ENCODE results near the gene KIFAP3.

KIFAP3 gene

GRCh38 chr1:169900571-169900970, 173.9 kb downstream of the KIFAP3 start:
- no peak overlapping the region for H2BK5ac ChIP-seq (ENCODE audit: low read length)
- H3K4ac ChIP-seq (ENCODE audit: low read depth, low read length) = no peak overlapping the region
- no peak overlapping the region for H4K5ac ChIP-seq (ENCODE audit: low read length)
- H3K79me1 ChIP-seq (ENCODE audit: low read length) = no peaks in the 10 kb centered on the region
- H3K27me3 ChIP-seq (ENCODE audit: insufficient read depth, low read length, poor library complexity) = no peaks in the 10 kb centered on the region
- H3K9ac ChIP-seq (ENCODE audit: low read length) = no peak overlapping the region
- no peak overlapping the region for H4K8ac ChIP-seq (ENCODE audit: low read depth, low read length)
- no peak overlapping the region for H3K23ac ChIP-seq (ENCODE audit: low read length)
- H3K36me3 ChIP-seq (ENCODE audit: control insufficient read depth, insufficient read depth, low read length) = no peaks in the 10 kb centered on the region
- no peak for DNase-seq
- H2BK120ac ChIP-seq (ENCODE audit: low read depth, low read length) = no peak overlapping the region
- no peak overlapping the region for H3K4me3 ChIP-seq (ENCODE audit: low read length)
- H3K4me1 ChIP-seq (ENCODE audit: control insufficient read depth, low read depth, low read length) = peaks cover 2% of the 10 kb centered on the region
- H3K4me2 ChIP-seq (ENCODE audit: low read length) = no peak overlapping the region
- H2BK15ac ChIP-seq (replicated peaks; ENCODE audit: low read depth) = no peak overlapping the region
- no peak overlapping the region for H3K18ac ChIP-seq (ENCODE audit: low read length)
- H3K56ac ChIP-seq (ENCODE audit: low read length) = no peak overlapping the region
- no peak overlapping the region for H3K27ac ChIP-seq (ENCODE audit: low read depth, low read length)
- no peaks in the 10 kb centered on the region for H3K79me2 ChIP-seq (ENCODE audit: control insufficient read depth, insufficient read depth, low read length)
- no peak overlapping the region for H2AK5ac ChIP-seq (ENCODE audit: low read length)

GRCh38 chr1:169899519-169900217, 174.8 kb downstream of the KIFAP3 start:
- Histone ChIP-seq H2BK5ac (ENCODE audit: low read length) (no peak overlapping the region), H3K27ac (ENCODE audit: low read depth, low read length) (no peak overlapping the region), H3K4me1 (ENCODE audit: control insufficient read depth, low read depth, low read length) (peaks cover 2% of the 10 kb centered on the region), H3K27me3 (ENCODE audit: insufficient read depth, low read length, poor library complexity) (no peaks in the 10 kb centered on the region), H2BK15ac (replicated peaks; ENCODE audit: low read depth) (no peak overlapping the region), H3K4ac (ENCODE audit: low read depth, low read length) (no peak overlapping the region), H3K18ac (ENCODE audit: low read length) (no peak overlapping the region), H3K56ac (ENCODE audit: low read length) (no peak overlapping the region), H2AK5ac (ENCODE audit: low read length) (no peak overlapping the region), H3K79me1 (ENCODE audit: low read length) (no peaks in the 10 kb centered on the region), H4K8ac (ENCODE audit: low read depth, low read length) (no peak overlapping the region), H3K4me3 (ENCODE audit: low read length) (no peak overlapping the region), H3K9ac (ENCODE audit: low read length) (no peak overlapping the region), H3K4me2 (ENCODE audit: low read length) (no peak overlapping the region), H3K79me2 (ENCODE audit: control insufficient read depth, insufficient read depth, low read length) (no peaks in the 10 kb centered on the region), H3K23ac (ENCODE audit: low read length) (no peak overlapping the region), H4K5ac (ENCODE audit: low read length) (no peak overlapping the region), H3K36me3 (ENCODE audit: control insufficient read depth, insufficient read depth, low read length) (no peaks in the 10 kb centered on the region), H2BK120ac (ENCODE audit: low read depth, low read length) (no peak overlapping the region)
- no CpG with 5 or more reads among the region's 4 CpGs for WGBS (ENCODE audit: extremely low coverage, insufficient coverage, low lambda C conversion rate)
- DNase-seq = peak; percentile 31

GRCh38 chr1:169896013-169896412, 178.5 kb downstream of the KIFAP3 start:
- no peak for DNase-seq
- H3K4me3 ChIP-seq (ENCODE audit: low read length) = no peak overlapping the region
- H3K27me3 ChIP-seq (ENCODE audit: insufficient read depth, low read length, poor library complexity) = no peaks in the 10 kb centered on the region
- H3K9ac ChIP-seq (ENCODE audit: low read length) = no peak overlapping the region
- no peak overlapping the region for H3K23ac ChIP-seq (ENCODE audit: low read length)
- no peak overlapping the region for H3K27ac ChIP-seq (ENCODE audit: low read depth, low read length)
- peaks cover 11% of the 10 kb centered on the region for H3K4me1 ChIP-seq (ENCODE audit: control insufficient read depth, low read depth, low read length)
- H3K4me2 ChIP-seq (ENCODE audit: low read length) = no peak overlapping the region
- H2BK5ac ChIP-seq (ENCODE audit: low read length) = no peak overlapping the region
- H2BK15ac ChIP-seq (replicated peaks; ENCODE audit: low read depth) = no peak overlapping the region
- no peak overlapping the region for H4K5ac ChIP-seq (ENCODE audit: low read length)
- H3K56ac ChIP-seq (ENCODE audit: low read length) = no peak overlapping the region
- H2AK5ac ChIP-seq (ENCODE audit: low read length) = no peak overlapping the region
- WGBS (ENCODE audit: extremely low coverage, insufficient coverage, low lambda C conversion rate) = no CpG with 5 or more reads among the region's 4 CpGs
- peaks cover 3% of the 10 kb centered on the region for H3K79me2 ChIP-seq (ENCODE audit: control insufficient read depth, insufficient read depth, low read length)
- no peak overlapping the region for H4K8ac ChIP-seq (ENCODE audit: low read depth, low read length)
- no peak overlapping the region for H3K18ac ChIP-seq (ENCODE audit: low read length)
- H2BK120ac ChIP-seq (ENCODE audit: low read depth, low read length) = no peak overlapping the region
- H3K36me3 ChIP-seq (ENCODE audit: control insufficient read depth, insufficient read depth, low read length) = no peaks in the 10 kb centered on the region
- H3K79me1 ChIP-seq (ENCODE audit: low read length) = peaks cover 5% of the 10 kb centered on the region
- H3K4ac ChIP-seq (ENCODE audit: low read depth, low read length) = no peak overlapping the region

- peak overlapping the region; percentile 67 for H3K9ac ChIP-seq (ENCODE audit: low read length)
- DNase-seq = no peak
- H3K79me2 ChIP-seq (ENCODE audit: control insufficient read depth, insufficient read depth, low read length) = peaks cover 3% of the 10 kb centered on the region
- no peaks in the 10 kb centered on the region for H3K27me3 ChIP-seq (ENCODE audit: insufficient read depth, low read length, poor library complexity)
- peak overlapping the region; percentile 69 for H3K18ac ChIP-seq (ENCODE audit: low read length)
- H3K4ac ChIP-seq (ENCODE audit: low read depth, low read length) = peak overlapping the region; percentile 23
- peaks cover 11% of the 10 kb centered on the region for H3K4me1 ChIP-seq (ENCODE audit: control insufficient read depth, low read depth, low read length)
- H3K36me3 ChIP-seq (ENCODE audit: control insufficient read depth, insufficient read depth, low read length) = no peaks in the 10 kb centered on the region
- WGBS (ENCODE audit: extremely low coverage, insufficient coverage, low lambda C conversion rate) = no CpG with 5 or more reads among the region's 15 CpGs
- H3K4me3 ChIP-seq (ENCODE audit: low read length) = no peak overlapping the region
- no peak overlapping the region for H2BK15ac ChIP-seq (replicated peaks; ENCODE audit: low read depth)
- no peak overlapping the region for H2BK120ac ChIP-seq (ENCODE audit: low read depth, low read length)
- peaks cover 7% of the 10 kb centered on the region for H3K79me1 ChIP-seq (ENCODE audit: low read length)
- peak overlapping the region; percentile 85 for H3K56ac ChIP-seq (ENCODE audit: low read length)
- H3K4me2 ChIP-seq (ENCODE audit: low read length) = peak overlapping the region; percentile 39
- H2AK5ac ChIP-seq (ENCODE audit: low read length) = no peak overlapping the region
- no peak overlapping the region for H4K5ac ChIP-seq (ENCODE audit: low read length)
- no peak overlapping the region for H3K27ac ChIP-seq (ENCODE audit: low read depth, low read length)
- peak overlapping the region; percentile 70 for H4K8ac ChIP-seq (ENCODE audit: low read depth, low read length)
- no peak overlapping the region for H3K23ac ChIP-seq (ENCODE audit: low read length)
- H2BK5ac ChIP-seq (ENCODE audit: low read length) = no peak overlapping the region
Observed at GRCh38 chr1:169894424-169895145, 179.9 kb downstream of the KIFAP3 start.

- peak within 1 kb of the TSS; percentile 81 for H3K4me3 ChIP-seq (ENCODE audit: low read length)
- peaks cover 11% of the 10 kb centered on the region for H3K4me1 ChIP-seq (ENCODE audit: control insufficient read depth, low read depth, low read length)
- H3K4ac ChIP-seq (ENCODE audit: low read depth, low read length) = peak within 1 kb of the TSS; percentile 23
- no peak within 1 kb of the TSS for H2AK5ac ChIP-seq (ENCODE audit: low read length)
- no CpG with 5 or more reads among the region's 52 CpGs for WGBS (ENCODE audit: extremely low coverage, insufficient coverage, low lambda C conversion rate)
- no peak within 1 kb of the TSS for H4K5ac ChIP-seq (ENCODE audit: low read length)
- H3K79me1 ChIP-seq (ENCODE audit: low read length) = peaks cover 7% of the 10 kb centered on the region
- peak within 1 kb of the TSS; percentile 78 for H3K4me2 ChIP-seq (ENCODE audit: low read length)
- H3K18ac ChIP-seq (ENCODE audit: low read length) = peak within 1 kb of the TSS; percentile 89
- peaks cover 3% of the 10 kb centered on the region for H3K79me2 ChIP-seq (ENCODE audit: control insufficient read depth, insufficient read depth, low read length)
- no peaks in the 10 kb centered on the region for H3K27me3 ChIP-seq (ENCODE audit: insufficient read depth, low read length, poor library complexity)
- H2BK15ac ChIP-seq (replicated peaks; ENCODE audit: low read depth) = no peak within 1 kb of the TSS
- peak; percentile 99 for DNase-seq
- H4K8ac ChIP-seq (ENCODE audit: low read depth, low read length) = peak within 1 kb of the TSS; percentile 70
- peak within 1 kb of the TSS; percentile 99 for H2BK5ac ChIP-seq (ENCODE audit: low read length)
- H3K27ac ChIP-seq (ENCODE audit: low read depth, low read length) = no peak within 1 kb of the TSS
- H3K56ac ChIP-seq (ENCODE audit: low read length) = peak within 1 kb of the TSS; percentile 98
- peak within 1 kb of the TSS; percentile 26 for H3K23ac ChIP-seq (ENCODE audit: low read length)
- H3K36me3 ChIP-seq (ENCODE audit: control insufficient read depth, insufficient read depth, low read length) = no peaks in the 10 kb centered on the region
- peak within 1 kb of the TSS; percentile 88 for H3K9ac ChIP-seq (ENCODE audit: low read length)
- no peak within 1 kb of the TSS for H2BK120ac ChIP-seq (ENCODE audit: low read depth, low read length)
Observed at GRCh38 chr1:169893645-169894423, 180.7 kb downstream of the KIFAP3 start, which contains the start of gene SCYL3. SCYL3 (minus strand) TSS chr1:169893896; CDS start chr1:169888840, 5,056 bp downstream.

All from mesendoderm (in vitro differentiated cells).